Trophoblast cell (in vitro differentiated cells and primary cell): ENCODE data around the gene MLLT1.

Experiments
- DNase-seq, 2 donors: peaks; one replicate each; pipeline ENCODE4 v3.0.0-alpha.2; 2016
- H2AFZ ChIP-seq: 2 replicates; pipeline ENCODE4 v1.6.1; 2013; ENCODE audit warnings: low read length, moderate library complexity, mild to moderate bottlenecking; ENCODE audit not compliant: insufficient read depth, poor library complexity
- H2AK5ac ChIP-seq: 2 replicates; pipeline ENCODE4 v1.6.1; 2013; ENCODE audit warnings: mild to moderate bottlenecking, low read length
- H2BK120ac ChIP-seq: 2 replicates; pipeline ENCODE4 v1.6.1; 2013; ENCODE audit warnings: low read length, mild to moderate bottlenecking, moderate library complexity; ENCODE audit not compliant: insufficient read depth, poor library complexity
- H2BK12ac ChIP-seq: 2 replicates; pipeline ENCODE4 v1.6.1; 2013; ENCODE audit warnings: mild to moderate bottlenecking, low read length, moderate library complexity
- H2BK5ac ChIP-seq: 2 replicates; pipeline ENCODE4 v1.6.1; 2013; ENCODE audit warnings: low read length, low read depth, moderate library complexity, mild to moderate bottlenecking; ENCODE audit not compliant: poor library complexity
- H3K14ac ChIP-seq: 2 replicates; pipeline ENCODE4 v1.6.1; 2013; ENCODE audit warnings: mild to moderate bottlenecking, low read length
- H3K18ac ChIP-seq: 2 replicates; pipeline ENCODE4 v1.6.1; 2013; ENCODE audit warnings: mild to moderate bottlenecking, low read length
- H3K23ac ChIP-seq: 2 replicates; pipeline ENCODE4 v1.6.1; 2013; ENCODE audit warnings: low read length
- H3K27ac ChIP-seq: 2 replicates; pipeline ENCODE4 v1.5.1; 2013; ENCODE audit warnings: low read depth, mild to moderate bottlenecking, inconsistent platforms, low read length, moderate library complexity
- H3K27me3 ChIP-seq: 2 replicates; pipeline ENCODE4 v1.6.1; 2013; ENCODE audit warnings: inconsistent platforms, mild to moderate bottlenecking, low read length, moderate library complexity; ENCODE audit not compliant: insufficient read depth
- H3K36me3 ChIP-seq, 2 experiments: 1 replicate in 1 of 2; 2 replicates in 1 of 2; pipeline ENCODE4 v1.6.1; 2013; ENCODE audit warnings: low read length in 2 of 2, mild to moderate bottlenecking in 2 of 2, moderate library complexity in 1 of 2; ENCODE audit not compliant: insufficient read depth in 2 of 2, control insufficient read depth in 1 of 2
- H3K4ac ChIP-seq: 2 replicates; pipeline ENCODE4 v1.6.1; 2013; ENCODE audit warnings: low read depth, mild to moderate bottlenecking, low read length, moderate library complexity
- H3K4me1 ChIP-seq, 2 experiments: 1 replicate in 1 of 2; 2 replicates in 1 of 2; pipeline ENCODE4 v1.6.1; 2013; ENCODE audit warnings: low read length in 2 of 2, mild to moderate bottlenecking in 2 of 2, moderate library complexity in 1 of 2; ENCODE audit not compliant: insufficient read depth in 2 of 2, control insufficient read depth in 1 of 2
- H3K4me2 ChIP-seq: 2 replicates; pipeline ENCODE4 v1.6.1; 2013; ENCODE audit warnings: inconsistent platforms, mild to moderate bottlenecking, low read length, moderate library complexity
- H3K4me3 ChIP-seq: 2 replicates; pipeline ENCODE4 v1.5.1; 2013; ENCODE audit warnings: mild to moderate bottlenecking, low read depth, low read length, inconsistent platforms
- H3K79me1 ChIP-seq: one replicate; pipeline ENCODE4 v1.6.1; 2013; ENCODE audit warnings: low read length
- H3K79me2 ChIP-seq: 2 replicates; pipeline ENCODE4 v1.6.1; 2013; ENCODE audit warnings: low read length, mild to moderate bottlenecking; ENCODE audit not compliant: control insufficient read depth, insufficient read depth, poor library complexity
- H3K9ac ChIP-seq: 2 replicates; pipeline ENCODE4 v1.6.1; 2013; ENCODE audit warnings: mild to moderate bottlenecking, low read length
- H3K9me3 ChIP-seq: 2 replicates; pipeline ENCODE4 v1.6.1; 2013; ENCODE audit warnings: low read depth, mild to moderate bottlenecking, control low read depth, inconsistent platforms, low read length; ENCODE audit not compliant: insufficient read depth
- H4K12ac ChIP-seq: 2 replicates; pipeline ENCODE4 v1.6.1; 2013; ENCODE audit warnings: low read depth, mild to moderate bottlenecking, low read length, moderate library complexity
- H4K8ac ChIP-seq: 2 replicates; pipeline ENCODE4 v1.6.1; 2013; ENCODE audit warnings: low read depth, mild to moderate bottlenecking, low read length, moderate library complexity
- H4K91ac ChIP-seq: one replicate; pipeline ENCODE4 v1.6.1; 2013; ENCODE audit warnings: low read depth, mild to moderate bottlenecking, low read length, moderate library complexity
- WGBS: extraction: QIAGEN DNeasy Blood & Tissue Kit; methylation state at CpG from one replicate; pipeline ENCODE4 v1.1.7; 2013; ENCODE audit warnings: missing lambda C conversion rate; ENCODE audit not compliant: insufficient read length, insufficient coverage; ENCODE audit errors: extremely low coverage; 5-methylcytosine and 5-hydroxymethylcytosine counted together

MLLT1 gene

GRCh38 chr19:6250909-6251308 lies 28.9 kb downstream of the MLLT1 start:
- no peak overlapping the region for H4K12ac ChIP-seq
- H3K79me2 ChIP-seq = peaks cover 7% of the 10 kb centered on the region
- no peak overlapping the region for H2AFZ ChIP-seq
- H3K4ac ChIP-seq = peak overlapping the region; percentile 14
- peaks cover 0 to 2% of the 10 kb centered on the region in 2 experiments for H3K4me1 ChIP-seq
- H3K9me3 ChIP-seq = peaks cover 3% of the 10 kb centered on the region
- H3K14ac ChIP-seq = no peak overlapping the region
- H3K79me1 ChIP-seq = no peaks in the 10 kb centered on the region
- no peaks in the 10 kb centered on the region for H3K27me3 ChIP-seq
- no peak overlapping the region for H2AK5ac ChIP-seq
- WGBS = no CpG with 5 or more reads among the region's 13 CpGs
- peaks cover 16 to 29% of the 10 kb centered on the region in 2 experiments for H3K36me3 ChIP-seq
- H4K91ac ChIP-seq = no peak overlapping the region
- no peak overlapping the region for H3K27ac ChIP-seq
- no peak overlapping the region for H3K4me3 ChIP-seq
- no peak overlapping the region for H4K8ac ChIP-seq
- H2BK12ac ChIP-seq = no peak overlapping the region
- no peak overlapping the region for H2BK5ac ChIP-seq
- DNase-seq = no peak
- no peak overlapping the region for H3K23ac ChIP-seq
- H3K4me2 ChIP-seq = no peak overlapping the region
- H3K18ac ChIP-seq = no peak overlapping the region
- no peak overlapping the region for H2BK120ac ChIP-seq
- H3K9ac ChIP-seq = no peak overlapping the region

GRCh38 chr19:6250024-6250615 lies 29.7 kb downstream of the MLLT1 start:
- Histone ChIP-seq H2AFZ (no peak overlapping the region), H3K79me1 (no peaks in the 10 kb centered on the region), H3K27me3 (no peaks in the 10 kb centered on the region), H3K4ac (no peak overlapping the region), H3K23ac (no peak overlapping the region), H2BK5ac (no peak overlapping the region), H3K27ac (no peak overlapping the region), H3K9me3 (peaks cover 3% of the 10 kb centered on the region), H3K14ac (no peak overlapping the region), H4K12ac (no peak overlapping the region), H3K36me3 (peaks cover 18 to 26% of the 10 kb centered on the region in 2 experiments), H2AK5ac (no peak overlapping the region), H3K18ac (no peak overlapping the region), H2BK120ac (no peak overlapping the region), H4K91ac (no peak overlapping the region), H3K79me2 (peaks cover 7% of the 10 kb centered on the region), H4K8ac (no peak overlapping the region), H2BK12ac (no peak overlapping the region), H3K4me2 (no peak overlapping the region), H3K4me3 (no peak overlapping the region), H3K9ac (no peak overlapping the region), H3K4me1 (peaks cover 0 to 2% of the 10 kb centered on the region in 2 experiments)
- no CpG with 5 or more reads among the region's 4 CpGs for WGBS
- no peak for DNase-seq

- Histone ChIP-seq H3K18ac (peak overlapping the region; percentile 64), H4K91ac (no peak overlapping the region), H3K23ac (no peak overlapping the region), H3K9me3 (peaks cover 3% of the 10 kb centered on the region), H3K4me2 (no peak overlapping the region), H2AFZ (no peak overlapping the region), H4K12ac (no peak overlapping the region), H3K4me1 (peaks cover 0 to 2% of the 10 kb centered on the region in 2 experiments), H2AK5ac (no peak overlapping the region), H3K4ac (peak overlapping the region; percentile 15), H3K27ac (no peak overlapping the region), H3K79me1 (no peaks in the 10 kb centered on the region), H3K79me2 (peaks cover 8% of the 10 kb centered on the region), H3K14ac (no peak overlapping the region), H2BK12ac (no peak overlapping the region), H3K36me3 (peaks cover 16 to 24% of the 10 kb centered on the region in 2 experiments), H3K9ac (no peak overlapping the region), H3K4me3 (no peak overlapping the region), H3K27me3 (no peaks in the 10 kb centered on the region), H2BK5ac (no peak overlapping the region), H4K8ac (no peak overlapping the region), H2BK120ac (no peak overlapping the region)
- DNase-seq = no peak
- no CpG with 5 or more reads among the region's 9 CpGs for WGBS
Observed at GRCh38 chr19:6249296-6249695, 30.5 kb downstream of the MLLT1 start.

GRCh38 chr19:6248844-6249243 lies 30.9 kb downstream of the MLLT1 start:
- Histone ChIP-seq H2BK12ac (no peak overlapping the region), H2AK5ac (no peak overlapping the region), H3K79me1 (no peaks in the 10 kb centered on the region), H3K23ac (no peak overlapping the region), H2BK5ac (no peak overlapping the region), H3K9me3 (peaks cover 3% of the 10 kb centered on the region), H3K9ac (no peak overlapping the region), H3K18ac (no peak overlapping the region), H4K12ac (no peak overlapping the region), H2BK120ac (no peak overlapping the region), H3K4ac (no peak overlapping the region), H2AFZ (no peak overlapping the region), H3K36me3 (peaks cover 13 to 19% of the 10 kb centered on the region in 2 experiments), H3K27me3 (no peaks in the 10 kb centered on the region), H3K79me2 (peaks cover 9% of the 10 kb centered on the region), H3K4me1 (peaks cover 2 to 4% of the 10 kb centered on the region in 2 experiments), H3K27ac (no peak overlapping the region), H3K4me2 (no peak overlapping the region), H3K4me3 (no peak overlapping the region), H4K91ac (no peak overlapping the region), H3K14ac (no peak overlapping the region), H4K8ac (no peak overlapping the region)
- WGBS = no CpG with 5 or more reads among the region's 6 CpGs
- no peak for DNase-seq
